SK-N-SH treated with all-trans-retinoic acid at 6 μM for 48 hours (cell line): ENCODE results near the gene PMEPA1.

Experiments
- ISL1 ChIP-seq: fragments of 250-450 bp; sonication (Bioruptor Pico); IDR thresholded peaks from 2 replicates; pipeline ENCODE4 v2.1.2; 2022; ENCODE audit warnings: mild to moderate bottlenecking, moderate library complexity
- POU6F1 ChIP-seq: fragments of 250-450 bp; sonication (Bioruptor Pico); IDR thresholded peaks from 2 replicates; pipeline ENCODE4 v1.8.0; 2021; ENCODE audit warnings: low read depth, mild to moderate bottlenecking, moderate library complexity, borderline replicate concordance
- TCF4 ChIP-seq: fragments of 250-450 bp; sonication (Bioruptor Pico); IDR thresholded peaks from 2 replicates; pipeline ENCODE4 v1.8.0; 2021; ENCODE audit warnings: mild to moderate bottlenecking, moderate library complexity, borderline replicate concordance
- TOX ChIP-seq: fragments of 250-450 bp; sonication (Bioruptor Pico); IDR thresholded peaks from 2 replicates; pipeline ENCODE4 v1.8.0; 2021; ENCODE audit warnings: mild to moderate bottlenecking, moderate library complexity, borderline replicate concordance
- ZFP30 ChIP-seq: fragments of 450-650 bp; formaldehyde crosslinking; IDR thresholded peaks from 2 replicates; pipeline ENCODE4 v1.5.0; 2022; ENCODE audit warnings: mild to moderate bottlenecking, moderate library complexity

- no peak for TF ChIP-seq POU6F1 (CRISPR knock-in tag)
- TF ChIP-seq ZFP30 (CRISPR knock-in tag), result no peak
- TF ChIP-seq ISL1 (CRISPR knock-in tag), result no peak
- no peak for TF ChIP-seq TOX (CRISPR knock-in tag)
- TF ChIP-seq TCF4 (CRISPR knock-in tag), result no peak
Measured at GRCh38 chr20:57689745-57690481, 19.9 kb downstream of the PMEPA1 start.
